GM21390 (cell line): Measurements from ENCODE around the gene SSR3.

Experiments
- ATAC-seq: cut with Tn5 transposase; IDR thresholded peaks from one replicate; pipeline ENCODE4 v1.9.1; 2021; ENCODE audit not compliant: unreplicated experiment

The SSR3 gene

GRCh38 chr3:156493887-156494286, 61.0 kb downstream of the SSR3 start:
- ATAC-seq: peak; percentile 39

- no peak for ATAC-seq
Observed at GRCh38 chr3:156492801-156493261, 62.1 kb downstream of the SSR3 start.

GRCh38 chr3:156491192-156491591, 63.7 kb downstream of the SSR3 start:
- ATAC-seq: no peak
